Measurements from ENCODE around the gene PTPRA. TPM values are rescaled to one million over a fixed set of nuclear protein-coding genes. Genes with fewer than 3 reads are reported as not detected.
"Not testable (repeated sequence)": the region's sequence is repeated elsewhere in the genome, so short reads cannot be mapped to it uniquely, and the experiment has no call there.

The PTPRA gene
- total RNA-seq, 1 experiment from 2014 or later = 67.8 TPM

- peak; percentile 70 for DNase-seq (ENCODE audit: low read depth)
These were observed 127.7 kb downstream of the PTPRA start for GRCh38 chr20:3000852-3001523.

DNA sequence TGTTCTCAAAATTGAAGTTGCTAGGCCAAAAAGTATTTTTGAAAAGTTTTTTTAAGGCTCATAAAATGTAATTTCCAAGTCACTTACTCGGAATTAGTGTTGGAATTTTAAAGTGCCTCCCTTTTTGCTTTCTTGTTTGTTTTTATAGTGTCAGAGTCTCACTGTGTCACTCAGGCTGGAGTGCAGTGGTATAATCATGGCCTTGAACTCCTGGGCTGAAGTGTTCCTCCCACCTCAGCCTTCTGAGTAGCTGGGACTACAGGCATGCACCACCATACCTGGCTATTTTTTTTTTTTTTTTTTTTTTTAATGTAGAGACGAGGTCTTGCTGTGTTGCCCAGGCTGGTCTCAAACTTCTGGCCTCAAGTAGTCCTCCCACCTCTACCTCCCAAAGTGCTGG, 130.1 kb downstream of the PTPRA start:
- DNase-seq (ENCODE audit: low read depth) = no peak

GRCh38 chr20:3010985-3011723, 137.9 kb downstream of the PTPRA start:
- DNase-seq (ENCODE audit: low read depth) = peak; percentile 42

DNA sequence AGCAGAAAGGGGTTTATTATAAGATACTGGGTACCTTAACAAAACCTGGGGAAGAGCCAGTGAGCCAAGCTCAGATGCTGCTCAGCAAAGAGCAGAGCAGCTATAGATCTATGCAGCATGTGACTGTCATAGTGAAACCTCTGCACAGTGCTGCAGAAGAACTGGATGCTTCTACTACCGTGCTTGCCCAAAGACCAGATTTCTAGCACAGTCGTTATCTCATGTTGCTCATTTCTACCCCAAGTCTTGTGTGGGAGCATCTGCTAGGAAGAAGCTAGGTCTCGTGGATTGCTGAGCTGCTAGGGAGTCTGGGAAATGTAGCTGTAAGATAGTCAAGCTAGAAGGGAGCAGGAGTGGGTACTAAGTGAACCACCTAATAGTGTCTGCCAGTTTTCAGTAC, 138.5 kb downstream of the PTPRA start:
- DNase-seq (ENCODE audit: low read depth) = no peak

- no peak for DNase-seq (ENCODE audit: low read depth)
These were observed 140.5 kb downstream of the PTPRA start for GRCh38 chr20:3013771-3014170.

DNA sequence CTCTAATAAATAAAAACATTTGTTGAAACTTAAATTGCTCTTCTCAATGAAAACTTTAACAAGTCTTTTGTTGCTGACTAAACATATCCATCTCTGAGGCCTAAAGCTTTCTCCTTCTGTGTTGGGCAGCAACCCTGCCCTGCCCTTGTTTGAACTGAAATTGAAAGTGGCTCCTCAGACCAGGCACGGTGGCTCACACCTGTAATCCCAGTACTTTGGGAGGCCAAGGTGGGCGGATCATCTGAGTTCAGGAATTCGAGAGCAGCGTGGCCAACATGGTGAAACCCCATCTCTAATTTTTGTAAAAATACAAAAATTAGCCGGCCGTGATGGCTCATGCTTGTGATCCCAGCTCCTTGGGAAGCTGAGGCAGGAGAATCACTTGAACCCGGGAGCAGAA, 140.9 kb downstream of the PTPRA start:
- DNase-seq (ENCODE audit: low read depth) = no peak

DNA sequence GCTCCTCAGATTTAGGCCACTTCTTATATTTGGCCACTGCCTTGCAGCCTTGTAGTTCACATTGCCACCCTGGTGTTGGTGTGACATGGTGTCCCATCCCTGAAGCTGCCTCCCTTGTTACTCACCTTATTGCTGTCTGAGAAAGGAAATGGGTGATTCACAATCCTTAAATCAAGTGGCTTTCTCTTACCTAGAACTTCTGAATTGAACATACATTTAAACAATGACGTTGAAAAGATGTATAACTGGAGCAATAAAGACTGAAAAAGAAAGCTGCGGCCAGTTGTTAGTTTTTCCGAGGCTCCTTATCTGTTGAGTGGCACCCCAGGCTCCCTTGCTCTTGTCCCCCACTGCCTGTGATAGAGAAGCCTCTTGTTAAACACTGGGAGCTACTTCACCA, 141.4 kb downstream of the PTPRA start:
- DNase-seq (ENCODE audit: low read depth) = no peak

DNA sequence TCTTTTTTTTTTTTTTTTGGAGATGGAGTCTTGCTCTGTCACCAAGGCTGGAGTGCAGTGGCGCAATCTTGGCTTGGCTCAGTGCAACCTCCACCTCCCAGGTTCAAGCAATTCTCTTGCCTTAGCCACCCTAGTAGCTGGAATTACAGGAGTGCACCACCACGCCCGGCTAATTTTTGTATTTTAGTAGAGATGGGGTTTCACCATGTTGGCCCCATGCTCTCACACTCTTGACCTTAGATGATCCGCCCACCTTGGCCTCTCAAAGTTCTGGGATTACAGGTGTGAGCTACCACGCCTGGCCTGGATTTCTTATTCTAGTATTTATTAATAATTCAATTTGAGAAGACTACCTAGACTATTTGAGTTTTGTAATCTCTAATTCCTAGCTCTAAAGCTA, 142.0 kb downstream of the PTPRA start:
- DNase-seq (ENCODE audit: low read depth) = not testable (repeated sequence)

GRCh38 chr20:3021327-3021726, 148.0 kb downstream of the PTPRA start:
- no peak for DNase-seq (ENCODE audit: low read depth)

DNA sequence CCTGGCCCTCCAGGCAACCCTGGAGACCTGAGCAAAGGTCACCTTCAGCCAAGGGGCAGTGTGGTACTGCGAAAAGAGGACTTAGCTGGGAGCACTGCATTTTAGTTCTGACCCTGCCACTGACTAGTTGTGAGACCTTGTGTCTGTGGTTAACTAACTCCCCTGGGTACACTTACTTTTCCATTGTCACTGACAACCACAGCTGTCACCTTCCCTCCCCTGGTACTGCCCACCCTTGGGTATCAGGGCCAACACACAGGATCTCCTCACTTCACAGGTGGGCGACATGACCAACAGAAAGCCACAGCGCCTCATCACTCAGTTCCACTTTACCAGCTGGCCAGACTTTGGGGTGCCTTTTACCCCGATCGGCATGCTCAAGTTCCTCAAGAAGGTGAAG, 148.5 kb downstream of the PTPRA start:
- no peak for DNase-seq (ENCODE audit: low read depth)

- not testable (repeated sequence) for DNase-seq (ENCODE audit: low read depth)
These were observed 149.5 kb downstream of the PTPRA start for GRCh38 chr20:3022559-3023490.

GRCh38 chr20:3027987-3028386, 154.7 kb downstream of the PTPRA start:
- no peak for DNase-seq (ENCODE audit: low read depth)

- DNase-seq (ENCODE audit: low read depth) = no peak
These were observed 158.4 kb downstream of the PTPRA start for GRCh38 chr20:3031524-3032147.

DNA sequence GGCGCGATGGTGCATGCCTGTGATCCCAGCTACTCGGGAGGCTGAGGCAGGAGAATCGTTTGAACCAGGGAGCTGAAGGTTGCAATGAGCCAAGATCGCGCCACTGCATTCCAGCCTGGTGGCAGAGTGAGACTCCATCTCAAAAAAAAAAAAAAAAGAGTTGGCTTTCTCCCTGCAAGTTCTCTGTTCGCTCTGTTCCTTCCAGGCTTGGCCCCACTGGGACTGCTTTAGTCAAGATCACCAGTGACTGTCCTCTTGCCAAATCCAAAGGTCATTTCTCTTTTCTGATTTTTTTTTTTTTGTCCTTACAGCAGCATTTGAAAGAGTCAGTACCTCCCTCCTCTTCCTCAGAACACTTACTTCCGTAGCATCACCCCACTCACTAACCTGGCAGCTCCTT, 159.3 kb downstream of the PTPRA start:
- DNase-seq (ENCODE audit: low read depth) = no peak

DNA sequence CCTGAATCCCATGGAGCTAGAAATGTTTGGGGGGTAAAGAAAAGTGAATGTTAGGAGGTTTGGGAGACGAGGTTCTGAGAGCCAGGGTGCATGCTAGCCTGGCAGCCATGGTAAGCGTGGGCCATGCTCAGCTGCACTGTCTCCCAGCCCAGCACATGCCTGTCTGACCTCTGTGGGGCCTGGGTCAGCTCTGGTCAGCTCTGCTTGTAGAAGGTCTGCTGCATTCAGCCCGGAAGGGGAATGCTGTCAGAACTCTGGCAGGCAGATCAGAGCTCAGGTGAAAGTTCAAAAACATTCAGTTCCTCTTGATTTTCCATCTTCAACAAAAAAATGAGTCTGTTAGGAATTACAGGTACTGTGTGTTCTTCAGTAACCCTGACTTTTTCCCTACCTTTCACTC, 164.4 kb downstream of the PTPRA start:
- no peak for DNase-seq (ENCODE audit: low read depth)

DNA sequence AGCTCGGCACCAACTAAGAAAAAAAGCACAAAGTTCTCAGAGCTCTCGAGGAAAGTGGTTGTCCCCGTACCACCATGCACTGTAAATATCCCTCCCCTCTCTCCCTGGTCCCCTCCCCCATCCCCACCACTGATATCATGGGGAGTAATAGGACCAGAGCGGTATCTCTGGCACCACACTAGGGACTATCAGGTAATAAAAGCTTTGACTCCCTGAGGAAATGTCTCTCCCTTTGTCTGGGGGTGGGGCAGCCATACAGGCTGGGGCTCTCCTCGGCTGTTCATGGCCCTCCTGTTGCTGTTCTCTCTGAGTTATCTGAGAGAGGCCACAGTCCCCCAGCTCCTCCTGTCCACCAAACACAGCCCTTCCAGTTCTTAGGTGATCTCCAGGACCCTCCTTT, 165.2 kb downstream of the PTPRA start:
- no peak for DNase-seq (ENCODE audit: low read depth)

GRCh38 chr20:3039426-3039825, 166.1 kb downstream of the PTPRA start:
- DNase-seq (ENCODE audit: low read depth) = no peak

GRCh38 chr20:3040086-3040485, 166.8 kb downstream of the PTPRA start:
- no peak for DNase-seq (ENCODE audit: low read depth)

- DNase-seq (ENCODE audit: low read depth) = no peak
These were observed 168.7 kb downstream of the PTPRA start for GRCh38 chr20:3041854-3042409.

DNA sequence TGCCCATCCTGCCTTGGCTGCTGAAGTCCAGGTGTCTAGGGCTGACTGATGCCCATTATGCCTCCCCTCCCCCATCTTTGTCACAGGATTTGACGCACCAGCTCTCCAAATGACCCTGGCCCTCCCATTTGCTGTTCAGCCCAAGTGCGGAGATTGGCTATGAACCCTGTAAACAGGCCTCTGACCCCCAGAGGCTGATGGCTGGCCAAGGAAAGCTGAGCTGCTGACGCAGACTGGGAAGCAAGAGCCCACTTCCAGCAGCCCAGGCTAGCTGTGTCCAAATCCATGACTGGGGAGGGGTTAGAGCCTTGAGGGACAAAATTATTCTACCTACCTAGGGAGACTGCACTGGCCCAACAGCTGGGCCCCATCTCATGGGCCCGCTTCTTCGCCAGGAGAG, 169.3 kb downstream of the PTPRA start:
- DNase-seq (ENCODE audit: low read depth) = no peak

DNA sequence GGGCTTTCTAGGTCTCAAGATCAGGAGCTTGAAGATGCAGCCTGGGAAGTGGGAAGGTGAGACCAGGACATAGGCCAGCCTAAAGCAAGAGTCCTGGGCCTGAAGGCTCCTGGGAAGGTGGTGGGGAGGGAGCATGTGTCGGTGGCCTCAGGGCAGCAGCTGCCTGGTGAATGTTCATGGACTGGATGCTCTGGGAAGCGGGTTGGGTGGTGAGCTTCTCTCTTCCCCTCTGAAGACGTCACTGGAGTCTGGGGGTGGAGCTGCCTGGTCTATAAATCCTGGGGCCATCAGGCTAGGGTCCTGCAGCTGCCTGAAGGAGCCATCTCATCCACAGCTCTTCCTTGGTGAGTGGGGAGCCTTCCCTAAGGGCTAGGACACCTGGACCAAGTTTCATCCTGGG, 170.0 kb downstream of the PTPRA start, which contains the start of gene GNRH2:
GNRH2 (plus strand) TSS at position 301 of the 400 bp plus-strand sequence. CDS start 793 bp downstream, outside the sequence.
- DNase-seq (ENCODE audit: low read depth) = no peak

Data from RPMI7951 (cell line).